Type B pancreatic cell (in vitro differentiated cells): ENCODE measurements around the gene CDK2AP2. TPM values are rescaled to one million over a fixed set of nuclear protein-coding genes. Genes with fewer than 3 reads are reported as not detected.

Experiments
- DNase-seq: peaks from one replicate; pipeline ENCODE4 v3.0.0; 2021; ENCODE audit warnings: mixed read lengths; ENCODE audit not compliant: unreplicated experiment; ENCODE audit errors: extremely low spot score
- H3K27ac Mint-ChIP-seq: 2 replicates; pipeline ENCODE4 v1.8.0; 2021; ENCODE audit warnings: mild to moderate bottlenecking, mixed read lengths
- H3K27me3 Mint-ChIP-seq: 2 replicates; pipeline ENCODE4 v1.8.0; 2021; ENCODE audit warnings: mixed read lengths
- H3K36me3 Mint-ChIP-seq: 2 replicates; pipeline ENCODE4 v1.8.0; 2021; ENCODE audit warnings: mixed read lengths
- H3K4me1 Mint-ChIP-seq: one replicate; pipeline ENCODE4 v1.8.0; 2021; ENCODE audit warnings: mixed read lengths; ENCODE audit not compliant: unreplicated experiment
- H3K4me3 Mint-ChIP-seq: 2 replicates; pipeline ENCODE4 v1.8.0; 2021; ENCODE audit warnings: mild to moderate bottlenecking, mixed read lengths
- H3K9me3 Mint-ChIP-seq: 2 replicates; pipeline ENCODE4 v1.8.0; 2021; ENCODE audit warnings: mixed read lengths
- total RNA-seq: library from RNA; stranded (reverse); gene quantifications from 2 replicates; pipeline ENCODE4 v1.2.1, GENCODE V29; 2021; ENCODE audit warnings: low replicate concordance
- TF ChIP-seq, protein P1 (sequence below): fragments of 200-600 bp; sonication (generic); conservative IDR thresholded peaks from 2 replicates; pipeline ENCODE4 v1.5.0; 2021; ENCODE audit warnings: antibody characterized with exemption, mild to moderate bottlenecking

CDK2AP2 gene
- total RNA-seq, 1 donor from 2014 or later: 34.9 TPM

- DNase-seq: no peak
- no peak overlapping the region for H3K4me3 Mint-ChIP-seq
Measured at GRCh38 chr11:67545280-67545679, 37.3 kb upstream of the CDK2AP2 start.

DNA sequence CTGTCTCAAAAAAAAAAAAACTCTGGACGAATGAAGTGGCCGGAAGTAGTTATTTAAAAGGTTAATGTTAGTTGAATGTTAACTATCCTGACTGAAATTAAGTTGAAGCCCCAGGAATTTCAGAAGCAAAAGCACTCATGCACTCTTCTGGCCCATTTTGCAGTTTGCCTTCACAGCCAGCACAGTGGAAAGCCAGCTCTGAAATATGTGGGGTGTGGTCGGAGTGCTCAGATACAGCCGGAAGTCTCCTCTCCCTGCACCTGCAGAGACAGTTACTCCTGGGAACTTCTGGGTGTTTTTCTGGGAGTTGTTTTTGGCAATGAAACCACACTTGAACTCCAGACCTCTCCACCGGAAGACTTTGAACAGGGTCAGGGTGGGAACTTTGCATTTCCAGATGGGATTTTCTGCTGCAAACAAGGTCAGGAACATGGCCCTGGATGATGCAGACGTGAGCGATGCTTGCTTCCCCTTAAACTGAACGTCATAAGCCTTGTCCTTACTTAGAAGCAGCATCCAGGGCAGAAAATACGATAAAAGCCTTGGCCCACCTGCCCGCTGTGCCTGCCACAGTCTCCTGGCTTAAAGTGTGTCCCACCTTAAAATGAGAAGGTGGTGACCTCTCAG, 36.8 kb upstream of the CDK2AP2 start:
- Mint-ChIP-seq H3K4me1 (peaks cover 4% of the 10 kb centered on the region), H3K4me3 (no peak overlapping the region), H3K9me3 (no peaks in the 10 kb centered on the region), H3K27ac (no peak overlapping the region), H3K36me3 (no peaks in the 10 kb centered on the region), H3K27me3 (no peaks in the 10 kb centered on the region)
- no peak for DNase-seq
- TF ChIP-seq, protein P1, sequence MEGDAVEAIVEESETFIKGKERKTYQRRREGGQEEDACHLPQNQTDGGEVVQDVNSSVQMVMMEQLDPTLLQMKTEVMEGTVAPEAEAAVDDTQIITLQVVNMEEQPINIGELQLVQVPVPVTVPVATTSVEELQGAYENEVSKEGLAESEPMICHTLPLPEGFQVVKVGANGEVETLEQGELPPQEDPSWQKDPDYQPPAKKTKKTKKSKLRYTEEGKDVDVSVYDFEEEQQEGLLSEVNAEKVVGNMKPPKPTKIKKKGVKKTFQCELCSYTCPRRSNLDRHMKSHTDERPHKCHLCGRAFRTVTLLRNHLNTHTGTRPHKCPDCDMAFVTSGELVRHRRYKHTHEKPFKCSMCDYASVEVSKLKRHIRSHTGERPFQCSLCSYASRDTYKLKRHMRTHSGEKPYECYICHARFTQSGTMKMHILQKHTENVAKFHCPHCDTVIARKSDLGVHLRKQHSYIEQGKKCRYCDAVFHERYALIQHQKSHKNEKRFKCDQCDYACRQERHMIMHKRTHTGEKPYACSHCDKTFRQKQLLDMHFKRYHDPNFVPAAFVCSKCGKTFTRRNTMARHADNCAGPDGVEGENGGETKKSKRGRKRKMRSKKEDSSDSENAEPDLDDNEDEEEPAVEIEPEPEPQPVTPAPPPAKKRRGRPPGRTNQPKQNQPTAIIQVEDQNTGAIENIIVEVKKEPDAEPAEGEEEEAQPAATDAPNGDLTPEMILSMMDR: no peak

More at GRCh38 chr11:67545280-67545679, 37.3 kb upstream of the CDK2AP2 start:
- Mint-ChIP-seq H3K36me3 (no peaks in the 10 kb centered on the region), H3K9me3 (no peaks in the 10 kb centered on the region), H3K27ac (peak overlapping the region; percentile 36), H3K27me3 (no peaks in the 10 kb centered on the region), H3K4me1 (peaks cover 4% of the 10 kb centered on the region)
- TF ChIP-seq, protein P1: no peak

GRCh38 chr11:67543585-67543984, 35.6 kb upstream of the CDK2AP2 start:
- no peak overlapping the region for H3K4me3 Mint-ChIP-seq
- no peaks in the 10 kb centered on the region for H3K27me3 Mint-ChIP-seq
- DNase-seq: no peak
- no peaks in the 10 kb centered on the region for H3K36me3 Mint-ChIP-seq
- no peaks in the 10 kb centered on the region for H3K9me3 Mint-ChIP-seq
- TF ChIP-seq, protein P1: no peak
- no peak overlapping the region for H3K27ac Mint-ChIP-seq
- peaks cover 4% of the 10 kb centered on the region for H3K4me1 Mint-ChIP-seq

DNA sequence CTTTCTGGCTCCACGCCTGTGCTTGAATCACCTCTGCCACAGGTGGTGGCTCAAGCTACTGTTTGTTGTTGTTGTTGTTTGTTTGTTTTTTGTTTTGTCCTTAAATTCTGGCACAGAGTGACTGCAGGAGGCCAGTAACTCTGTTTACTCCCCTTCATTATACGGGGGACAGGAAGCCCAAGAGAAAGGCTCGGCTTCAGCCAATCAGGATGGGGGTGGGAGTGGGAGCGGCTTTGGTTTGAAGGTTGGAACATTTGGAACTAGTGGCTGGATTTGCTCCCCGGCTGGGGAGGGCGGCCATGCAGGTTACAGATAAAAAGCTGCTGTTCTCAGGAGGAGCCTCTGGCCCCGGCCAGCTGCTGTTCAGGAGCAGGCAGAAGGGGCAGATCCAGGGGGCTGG, 35.0 kb upstream of the CDK2AP2 start:
- DNase-seq: no peak
- TF ChIP-seq, protein P1: no peak
- no peak overlapping the region for H3K4me3 Mint-ChIP-seq
- no peak overlapping the region for H3K27ac Mint-ChIP-seq
- H3K36me3 Mint-ChIP-seq: no peaks in the 10 kb centered on the region
- no peaks in the 10 kb centered on the region for H3K9me3 Mint-ChIP-seq
- H3K4me1 Mint-ChIP-seq: peaks cover 4% of the 10 kb centered on the region
- no peaks in the 10 kb centered on the region for H3K27me3 Mint-ChIP-seq

DNA sequence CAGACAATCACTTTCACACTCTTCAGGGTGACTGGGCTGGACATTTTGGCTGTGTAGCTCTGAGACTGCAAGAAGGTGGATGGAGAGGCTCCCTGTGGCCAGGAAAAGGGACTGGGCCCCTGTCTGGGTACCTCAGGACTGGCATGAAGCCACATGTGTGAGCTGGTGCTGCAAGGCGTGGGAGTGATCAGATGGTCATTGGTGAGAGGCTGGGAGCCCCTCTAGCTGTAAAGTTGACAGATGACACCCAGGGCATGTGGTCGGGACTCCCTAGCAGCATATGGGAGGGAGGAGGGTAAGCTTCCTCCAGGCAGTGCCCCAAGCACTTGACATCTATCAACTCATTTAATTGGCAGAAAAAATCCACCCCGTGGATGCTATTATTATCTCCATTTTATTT, 34.2 kb upstream of the CDK2AP2 start:
- TF ChIP-seq, protein P1: no peak
- H3K4me1 Mint-ChIP-seq: peaks cover 4% of the 10 kb centered on the region
- H3K27me3 Mint-ChIP-seq: no peaks in the 10 kb centered on the region
- no peak for DNase-seq
- no peak overlapping the region for H3K4me3 Mint-ChIP-seq
- H3K27ac Mint-ChIP-seq: no peak overlapping the region
- H3K9me3 Mint-ChIP-seq: no peaks in the 10 kb centered on the region
- no peaks in the 10 kb centered on the region for H3K36me3 Mint-ChIP-seq
